Measurements from ENCODE around the gene MPG.
A peak's percentile ranks its signal among the peaks of the same experiment; 100 is the strongest.

The MPG gene

GRCh38 chr16:83781-84615 is 6.0 kb downstream of the MPG start:
- ChIA-PET POLR2A (interaction anchor here (0.5 to 1.2 kb wide), 3 partner anchors 12 to 24 kb away, joined by 3 read pairs; no protein-coding TSS in a partner anchor), CTCF (interaction anchor here (2.2 to 32.8 kb wide), 3 partner anchors 6 to 23 kb away, joined by 10 to 701 read pairs (median 701); partner anchors contain the start of genes MPG and RHBDF1)
- TF ChIP-seq CTCF (IDR thresholded peaks at IDR 0.05; ENCODE audit: control extremely low read depth, extremely low read depth, low read depth, missing control alignments), result no peak
- no peak for DNase-seq (ENCODE audit: extremely low spot score)

- DNase-seq (ENCODE audit: extremely low spot score), result peak; percentile 79
- CTCF ChIA-PET, result interaction anchor here (0.8 to 32.8 kb wide), 5 partner anchors 5 to 97 kb away, joined by 3 to 701 read pairs (median 10); partner anchors contain the start of genes HBQ1, MPG and RHBDF1
- no peak for TF ChIP-seq CTCF (IDR thresholded peaks at IDR 0.05; ENCODE audit: control extremely low read depth, extremely low read depth, low read depth, missing control alignments)
- POLR2A ChIA-PET, result interaction anchor here (0.8 to 1.2 kb wide), 2 partner anchors 11 to 19 kb away, joined by 3 read pairs; no protein-coding TSS in a partner anchor
Observed at GRCh38 chr16:84718-85406, 6.8 kb downstream of the MPG start.

GRCh38 chr16:85407-85782 is 7.4 kb downstream of the MPG start:
- CTCF ChIA-PET, result interaction anchor here (0.8 to 32.8 kb wide), 5 partner anchors 5 to 97 kb away, joined by 3 to 701 read pairs (median 10); partner anchors contain the start of genes HBQ1, MPG and RHBDF1
- no peak for DNase-seq (ENCODE audit: extremely low spot score)
- TF ChIP-seq CTCF (IDR thresholded peaks at IDR 0.05; ENCODE audit: control extremely low read depth, extremely low read depth, low read depth, missing control alignments), result no peak
- POLR2A ChIA-PET, result interaction anchor here (1.2 kb wide), 1 partner anchor 20 kb away, joined by 3 read pairs; no protein-coding TSS in a partner anchor

GRCh38 chr16:85865-86264 is 7.8 kb downstream of the MPG start:
- POLR2A ChIA-PET, result no interaction called here
- no peak for DNase-seq (ENCODE audit: extremely low spot score)
- CTCF ChIA-PET, result interaction anchor here (1.4 to 32.8 kb wide), 4 partner anchors 4 to 95 kb away, joined by 3 to 701 read pairs (median 356); partner anchors contain the start of genes HBQ1, MPG and RHBDF1
- TF ChIP-seq CTCF (IDR thresholded peaks at IDR 0.05; ENCODE audit: control extremely low read depth, extremely low read depth, low read depth, missing control alignments), result no peak

GRCh38 chr16:86483-86952 is 8.5 kb downstream of the MPG start:
- CTCF ChIA-PET, result interaction anchor here (1.4 to 32.8 kb wide), 3 partner anchors 4 to 94 kb away, joined by 3 to 701 read pairs (median 701); partner anchors contain the start of genes HBQ1, MPG and RHBDF1
- no peak for TF ChIP-seq CTCF (IDR thresholded peaks at IDR 0.05; ENCODE audit: control extremely low read depth, extremely low read depth, low read depth, missing control alignments)
- no peak for DNase-seq (ENCODE audit: extremely low spot score)
- POLR2A ChIA-PET, result no interaction called here

GRCh38 chr16:88613-89012 is 10.6 kb downstream of the MPG start:
- ChIA-PET POLR2A (no interaction called here), CTCF (interaction anchor here (18.3 kb wide), 1 partner anchor 17 kb away, joined by 701 read pairs; the partner anchor contains the start of genes MPG and RHBDF1)
- no peak for DNase-seq (ENCODE audit: extremely low spot score)
- no peak for TF ChIP-seq CTCF (IDR thresholded peaks at IDR 0.05; ENCODE audit: control extremely low read depth, extremely low read depth, low read depth, missing control alignments)

Measured in GM10248 (cell line).